HepG2 (cell line): Measurements from ENCODE around the gene GLRA3. TPM values are rescaled to one million over a fixed set of nuclear protein-coding genes. Genes with fewer than 3 reads are reported as not detected.

Source experiments
- ATAC-seq: fragments of 200-7000 bp; cut with Tn5 transposase; 3 replicates; pipeline ENCODE4 v1.9.1; 2020; ENCODE audit warnings: mild to moderate bottlenecking, moderate library complexity
- BruUV-seq: library from RNA; stranded (reverse); fragments of 400-500 nt; replicated peaks from 2 replicates; lab custom pipeline; 2021; lab: Mats Ljungman, UMichigan
- CTCF ChIA-PET: fragments of 300-600 bp; formaldehyde crosslinking; extraction: SDS; loops from one replicate; lab custom pipeline; 2021; ENCODE audit warnings: low total read pairs, inconsistent platforms, low intra/inter-chr PET ratio; lab: Yijun Ruan, JAX
- POLR2A ChIA-PET: fragments of 350-600 bp; sonication (Branson Sonifier 250); formaldehyde crosslinking; loops from one replicate; lab custom pipeline; 2020; ENCODE audit warnings: antibody characterized with exemption, inconsistent platforms; lab: Yijun Ruan, JAX
- DNase-seq: peaks from one replicate; pipeline ENCODE4 v3.0.0-alpha.2; 2015; ENCODE audit warnings: low spot score
- FAIRE-seq: peaks from 3 replicates; lab custom pipeline; 2011; peaks lifted over from hg19 to GRCh38; lab: Jason Lieb, UNC
- H2AFZ ChIP-seq: one replicate; pipeline ENCODE4 v1.6.1; 2011; ENCODE audit warnings: low read length, inconsistent platforms
- H3K27ac ChIP-seq: fragments of 300-600 bp; 3 replicates; pipeline ENCODE4 v1.8.0; 2011; ENCODE audit warnings: mixed run types, mild to moderate bottlenecking, mixed read lengths, low read length, inconsistent platforms; ENCODE audit not compliant: insufficient read depth; ENCODE audit errors: extremely low read length
- H3K27me3 ChIP-seq, 2 experiments: fragments of 200-600 bp in 1 of 2; 2 replicates in 1 of 2; 3 replicates in 1 of 2; pipeline versions ENCODE4 v1.6.0 to v1.8.0; 2011; ENCODE audit warnings: low read length in 2 of 2, mild to moderate bottlenecking in 2 of 2, moderate library complexity in 2 of 2, inconsistent platforms in 1 of 2; ENCODE audit not compliant: insufficient read depth in 2 of 2, control insufficient read depth in 1 of 2
- H3K36me3 ChIP-seq, 2 experiments: fragments of 200-600 bp in 1 of 2; replicated peaks in 1 of 2; 2 replicates in 1 of 2; 3 replicates in 1 of 2; pipeline versions ENCODE4 v1.5.1 to v1.8.0; 2011; ENCODE audit warnings: low read length in 2 of 2, inconsistent platforms in 1 of 2; ENCODE audit not compliant: insufficient read depth in 2 of 2, control insufficient read depth in 1 of 2
- H3K4me1 ChIP-seq: 2 replicates; pipeline ENCODE4 v1.5.1; 2012; ENCODE audit warnings: low read length, inconsistent platforms; ENCODE audit not compliant: insufficient read depth
- H3K4me2 ChIP-seq: 2 replicates; pipeline ENCODE4 v1.6.0; 2011; ENCODE audit warnings: low read depth, low read length, inconsistent platforms
- H3K4me3 ChIP-seq, 3 experiments: fragments of 200-600 bp in 1 of 3; sonication (generic), shearing (Covaris generic) in 1 of 3; replicated peaks in 1 of 3; 2 replicates each; pipeline ENCODE4 v1.5.1; 2011 to 2016; ENCODE audit warnings: low read length in 3 of 3, inconsistent platforms in 2 of 3, low read depth in 2 of 3, mild to moderate bottlenecking in 2 of 3, control low read depth in 1 of 3, mixed read lengths in 1 of 3; ENCODE audit not compliant: insufficient read depth in 1 of 3
- H3K79me2 ChIP-seq: one replicate; pipeline ENCODE4 v1.6.1; 2011; ENCODE audit warnings: low read length, inconsistent platforms; ENCODE audit not compliant: insufficient read depth
- H3K9ac ChIP-seq: 2 replicates; pipeline ENCODE4 v1.6.0; 2011; ENCODE audit warnings: mild to moderate bottlenecking, low read depth, low read length, inconsistent platforms; ENCODE audit not compliant: insufficient read depth
- H3K9me3 ChIP-seq: 2 replicates; pipeline ENCODE4 v1.5.1; 2012; ENCODE audit warnings: mild to moderate bottlenecking, low read length
- H4K20me1 ChIP-seq: 2 replicates; pipeline ENCODE4 v1.6.0; 2011; ENCODE audit warnings: inconsistent platforms, mild to moderate bottlenecking, low read length, moderate library complexity; ENCODE audit not compliant: insufficient read depth
- ARNT2 ChIP-seq: sonication (generic); formaldehyde crosslinking; IDR thresholded peaks from 2 replicates; pipeline ENCODE4 v1.8.0; 2022; ENCODE audit warnings: mild to moderate bottlenecking, low read depth, missing genetic modification reagents, moderate library complexity
- BHLHE40 ChIP-seq: IDR thresholded peaks from 2 replicates; pipeline ENCODE4 v1.6.1; 2011; ENCODE audit warnings: low read length, improper control_type of control experiment
- ETV5 ChIP-seq: IDR thresholded peaks from 2 replicates; pipeline ENCODE4 v1.6.1; 2018; ENCODE audit warnings: missing biosample characterization, missing genetic modification reagents, inconsistent platforms, borderline replicate concordance
- HOXA5 ChIP-seq: sonication (generic); formaldehyde crosslinking; IDR thresholded peaks from 2 replicates; pipeline ENCODE4 v1.4.0; 2020; ENCODE audit warnings: missing genetic modification reagents
- ISL2 ChIP-seq: sonication (generic); formaldehyde crosslinking; IDR thresholded peaks from 2 replicates; pipeline ENCODE4 v1.5.0; 2020; ENCODE audit warnings: missing genetic modification reagents
- KLF9 ChIP-seq: IDR thresholded peaks from 2 replicates; pipeline ENCODE4 v1.6.1; 2016; ENCODE audit warnings: low read depth
- MATR3 ChIP-seq: sonication (generic); formaldehyde crosslinking; IDR thresholded peaks from 2 replicates; pipeline ENCODE4 v1.4.0; 2020; ENCODE audit warnings: missing genetic modification reagents
- MEF2D ChIP-seq: sonication (generic); formaldehyde crosslinking; IDR thresholded peaks from 2 replicates; pipeline ENCODE4 v1.5.1; 2020; ENCODE audit warnings: mild to moderate bottlenecking, missing genetic modification reagents
- NFE2L1 ChIP-seq: sonication (generic); formaldehyde crosslinking; IDR thresholded peaks from 2 replicates; pipeline ENCODE4 v1.4.0; 2020; ENCODE audit warnings: missing genetic modification reagents, mild to moderate bottlenecking, borderline replicate concordance
- RBM39 ChIP-seq: fragments of 200-400 bp; formaldehyde crosslinking; IDR thresholded peaks from one replicate; pipeline ENCODE4 v1.6.1; 2018; ENCODE audit warnings: antibody characterized with exemption, mild to moderate bottlenecking, low read depth, low read length; ENCODE audit not compliant: poor library complexity, severe bottlenecking
- ZNF12 ChIP-seq: sonication (generic); formaldehyde crosslinking; IDR thresholded peaks from 2 replicates; pipeline ENCODE4 v1.5.0; 2020; ENCODE audit warnings: missing genetic modification reagents
- ZNF672 ChIP-seq: sonication (generic); formaldehyde crosslinking; IDR thresholded peaks from 2 replicates; pipeline ENCODE4 v1.8.1; 2022; ENCODE audit warnings: missing genetic modification reagents
- ZSCAN12 ChIP-seq: sonication (generic); formaldehyde crosslinking; IDR thresholded peaks from 2 replicates; pipeline ENCODE4 v1.9.0; 2021; ENCODE audit warnings: mild to moderate bottlenecking, missing genetic modification reagents
- in situ Hi-C: cut with HindIII; loops from 2 replicates; pipeline ENCODE4 v1.10.0; 2017; ENCODE audit warnings: low pct_unique_long_range_greater_than_20kb; ENCODE audit not compliant: extremely low pct_ligation_motif_present
- intact Hi-C: fragments of 100-400 bp; cut with micrococcal nuclease; formaldehyde crosslinking; loops from one replicate; pipeline ENCODE4 v1.10.0; 2022; ENCODE audit not compliant: unreplicated experiment
- polyA plus RNA-seq, 8 experiments: library from polyadenylated mRNA; depleted of rRNA in 3 of 8; stranded (reverse) in 7 of 8; unstranded in 1 of 8; fragments of >200 nt; fragmentation: Illumina TruSeq in 4 of 8; extraction: Trizol in 4 of 8; gene quantifications; 2 replicates each; pipeline versions ENCODE4 v1.2.1 to v1.2.3, GENCODE V29; 2011 to 2016; ENCODE audit warnings: low read depth in 4 of 8, missing spikeins in 1 of 8, mixed read lengths in 1 of 8; ENCODE audit not compliant: insufficient read depth in 1 of 8
- total RNA-seq, 5 experiments: library from RNA; depleted of rRNA; stranded (reverse); fragments of >200 nt; fragmentation: Illumina TruSeq; extraction: Trizol; gene quantifications; 2 replicates each; pipeline ENCODE4 v1.2.3, GENCODE V29; 2016; ENCODE audit warnings: low read depth in 1 of 5
- TF ChIP-seq, protein P1 (sequence below): sonication (generic); formaldehyde crosslinking; IDR thresholded peaks from 2 replicates; pipeline ENCODE4 v1.4.0; 2020; ENCODE audit warnings: missing genetic modification reagents

Gene GLRA3
- total and polyA plus RNA-seq, 2 of the 13 experiments (the other 11 are each of a cell fraction or from before 2014, with no cell fraction given), result not detected

DNA sequence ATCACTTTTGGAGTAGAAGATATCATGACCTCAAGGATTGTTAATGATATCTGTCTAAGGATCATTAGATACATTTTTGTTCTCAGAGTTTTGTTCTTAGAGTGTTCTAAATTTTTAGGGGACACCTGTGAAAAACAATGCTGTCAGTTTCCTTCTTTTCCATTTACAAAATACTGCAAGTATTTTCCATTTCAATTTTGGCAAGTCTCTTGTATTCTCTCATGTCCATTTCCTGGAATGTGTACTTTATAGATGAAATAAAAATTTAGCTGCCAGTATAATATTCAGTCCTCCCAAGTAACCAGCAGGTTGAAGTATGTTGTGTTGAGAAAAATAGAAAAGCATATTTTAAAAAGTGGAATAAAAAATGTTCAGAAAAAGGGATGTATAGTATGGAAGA lies 188.9 kb downstream of the GLRA3 start:
- Histone ChIP-seq H2AFZ (no peak overlapping the region), H3K4me1 (no peaks in the 10 kb centered on the region), H3K9ac (no peak overlapping the region), H3K4me3 (no peak overlapping the region), H4K20me1 (no peaks in the 10 kb centered on the region; the same call in 1 of the 2 replicates), H3K4me2 (no peak overlapping the region), H3K9me3 (no peaks in the 10 kb centered on the region), H3K79me2 (no peaks in the 10 kb centered on the region), H3K36me3 (no peaks in the 10 kb centered on the region), H3K27me3 (no peaks in the 10 kb centered on the region), H3K27ac (no peak overlapping the region)
- DNase-seq (no peak), ATAC-seq (no peak), FAIRE-seq (no peak)
- POLR2A ChIA-PET, result no interaction called here
- CTCF ChIA-PET, result no interaction called here
- in situ Hi-C loops, result loop anchor here (25.0 kb wide), 1 partner anchor 428 kb away; no protein-coding TSS in a partner anchor
- no TSS peak for BruUV-seq
- TF ChIP-seq ZNF672 (no peak), ARNT2 (CRISPR knock-in tag) (no peak), BHLHE40 (no peak), ETV5 (CRISPR knock-in tag) (no peak), MATR3 (no peak), KLF9 (CRISPR knock-in tag) (no peak), HOXA5 (CRISPR knock-in tag) (no peak), ZNF12 (no peak), ZSCAN12 (CRISPR knock-in tag) (no peak), ISL2 (CRISPR knock-in tag) (no peak), MEF2D (no peak), NFE2L1 (CRISPR knock-in tag) (no peak), RBM39 (no peak)
- TF ChIP-seq, protein P1, sequence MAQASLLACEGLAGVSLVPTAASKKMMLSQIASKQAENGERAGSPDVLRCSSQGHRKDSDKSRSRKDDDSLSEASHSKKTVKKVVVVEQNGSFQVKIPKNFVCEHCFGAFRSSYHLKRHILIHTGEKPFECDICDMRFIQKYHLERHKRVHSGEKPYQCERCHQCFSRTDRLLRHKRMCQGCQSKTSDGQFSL (CRISPR knock-in tag), result no peak
- intact Hi-C loops, result no loop called here
